ENCODE data around the gene SLC7A5. TPM values are rescaled to one million over a fixed set of nuclear protein-coding genes. Genes with fewer than 3 reads are reported as not detected.

SLC7A5 gene
- polyA plus RNA-seq, 1 donor from 2014 or later, result 3.9 TPM

- Histone ChIP-seq H3K36me3 (ENCODE audit: insufficient read depth, low read length) (no peaks in the 10 kb centered on the region), H3K9me3 (ENCODE audit: low read length) (no peaks in the 10 kb centered on the region), H3K27me3 (ENCODE audit: insufficient read depth, low read depth, low read length) (no peaks in the 10 kb centered on the region), H3F3A (ENCODE audit: insufficient read depth, low read length, poor library complexity, severe bottlenecking) (no peaks in the 10 kb centered on the region), H3K9ac (ENCODE audit: low read length) (no peak overlapping the region), H3K27ac (ENCODE audit: low read length) (no peak overlapping the region), H3K4me2 (ENCODE audit: low read length) (no peak overlapping the region), H2AFZ (ENCODE audit: low read depth, low read length) (no peak overlapping the region), H4K20me1 (ENCODE audit: insufficient read depth) (no peaks in the 10 kb centered on the region), H3K9me2 (ENCODE audit: insufficient read depth, low read length) (no peaks in the 10 kb centered on the region), H3K4me3 (ENCODE audit: low read length) (no peak overlapping the region), H3K79me2 (replicated peaks; ENCODE audit: insufficient read depth, low read length) (no peaks in the 10 kb centered on the region)
- TF ChIP-seq EZH2 (IDR thresholded peaks at IDR 0.05; ENCODE audit: borderline replicate concordance, insufficient read depth, low read length, poor library complexity, severe bottlenecking), result no peak
- TF ChIP-seq MXI1 (conservative IDR thresholded peaks at IDR 0.05; ENCODE audit: poor library complexity, severe bottlenecking), result no peak
- TF ChIP-seq CTCF (IDR thresholded peaks at IDR 0.05; ENCODE audit: poor library complexity, severe bottlenecking), result no peak
- TF ChIP-seq RAD21 (conservative IDR thresholded peaks at IDR 0.05), result no peak
- no peak for TF ChIP-seq SMC3 (conservative IDR thresholded peaks at IDR 0.05; ENCODE audit: poor library complexity)
- TF ChIP-seq TAF1 (IDR thresholded peaks at IDR 0.05; ENCODE audit: low read depth), result no peak
- no peak for TF ChIP-seq EP300 (conservative IDR thresholded peaks at IDR 0.05; ENCODE audit: poor library complexity, severe bottlenecking)
- no peak for TF ChIP-seq REST (IDR thresholded peaks at IDR 0.05; ENCODE audit: borderline replicate concordance)
- no peak for TF ChIP-seq POLR2AphosphoS5 (IDR thresholded peaks at IDR 0.05)
Measured at GRCh38 chr16:87855852-87856715, 13.2 kb downstream of the SLC7A5 start.

GRCh38 chr16:87854907-87855683 is 14.2 kb downstream of the SLC7A5 start:
- H3K4me2 ChIP-seq (ENCODE audit: low read length), result no peak overlapping the region
- no peaks in the 10 kb centered on the region for H3K79me2 ChIP-seq (replicated peaks; ENCODE audit: insufficient read depth, low read length)
- no peak overlapping the region for H3K9ac ChIP-seq (ENCODE audit: low read length)

More at GRCh38 chr16:87854907-87855683, 14.2 kb downstream of the SLC7A5 start:
- Histone ChIP-seq H3F3A (ENCODE audit: insufficient read depth, low read length, poor library complexity, severe bottlenecking) (no peaks in the 10 kb centered on the region), H3K27ac (ENCODE audit: low read length) (no peak overlapping the region), H3K9me2 (ENCODE audit: insufficient read depth, low read length) (no peaks in the 10 kb centered on the region), H3K36me3 (ENCODE audit: insufficient read depth, low read length) (no peaks in the 10 kb centered on the region), H3K27me3 (ENCODE audit: insufficient read depth, low read depth, low read length) (no peaks in the 10 kb centered on the region), H3K9me3 (ENCODE audit: low read length) (no peaks in the 10 kb centered on the region), H4K20me1 (ENCODE audit: insufficient read depth) (no peaks in the 10 kb centered on the region), H3K4me3 (ENCODE audit: low read length) (no peak overlapping the region), H2AFZ (ENCODE audit: low read depth, low read length) (no peak overlapping the region)
- TF ChIP-seq EP300 (conservative IDR thresholded peaks at IDR 0.05; ENCODE audit: poor library complexity, severe bottlenecking) (no peak), TAF1 (IDR thresholded peaks at IDR 0.05; ENCODE audit: low read depth) (no peak), CTCF (IDR thresholded peaks at IDR 0.05; ENCODE audit: poor library complexity, severe bottlenecking) (no peak), POLR2AphosphoS5 (IDR thresholded peaks at IDR 0.05) (no peak), SMC3 (conservative IDR thresholded peaks at IDR 0.05; ENCODE audit: poor library complexity) (no peak), EZH2 (IDR thresholded peaks at IDR 0.05; ENCODE audit: borderline replicate concordance, insufficient read depth, low read length, poor library complexity, severe bottlenecking) (no peak), MXI1 (conservative IDR thresholded peaks at IDR 0.05; ENCODE audit: poor library complexity, severe bottlenecking) (no peak), REST (IDR thresholded peaks at IDR 0.05; ENCODE audit: borderline replicate concordance) (no peak), RAD21 (conservative IDR thresholded peaks at IDR 0.05) (no peak)

Data from neural cell (in vitro differentiated cells).